ENCODE data around the gene TRMU. TPM values are rescaled to one million over a fixed set of nuclear protein-coding genes. Genes with fewer than 3 reads are reported as not detected.
A peak's percentile ranks its signal among the peaks of the same experiment; 100 is the strongest.

TRMU gene
- 22.1 TPM for polyA plus RNA-seq

GRCh38 chr22:46335201-46336118, at the start of gene TRMU:
Gene TRMU, plus strand, starts transcription at chr22:46335714. Its CDS starts 51 bp downstream, at chr22:46335765.
- H3K4me3 Mint-ChIP-seq: peak within 1 kb of the TSS; percentile 88 to 97 (median 92)
- H3K4me1 Mint-ChIP-seq: peaks cover 16 to 27% (median 18%) of the 10 kb centered on the region in 3 donors
- H3K27ac Mint-ChIP-seq: peak within 1 kb of the TSS; percentile 61 to 95 (median 78)
- H3K27me3 Mint-ChIP-seq: peaks cover 3% of the 10 kb centered on the region
- no peaks in the 10 kb centered on the region for H3K9me3 Mint-ChIP-seq
- peaks cover 9% of the 10 kb centered on the region for H3K36me3 Mint-ChIP-seq

- Mint-ChIP-seq H3K27me3 (no peaks in the 10 kb centered on the region), H3K4me1 (peaks cover 15 to 33% (median 28%) of the 10 kb centered on the region in 3 donors), H3K4me3 (peak overlapping the region in 1 of 4 donors; percentile 28), H3K27ac (no peak overlapping the region), H3K36me3 (peaks cover 2% of the 10 kb centered on the region), H3K9me3 (no peaks in the 10 kb centered on the region)
Measured at GRCh38 chr22:46286006-46286405, 49.5 kb upstream of the TRMU start.

DNA sequence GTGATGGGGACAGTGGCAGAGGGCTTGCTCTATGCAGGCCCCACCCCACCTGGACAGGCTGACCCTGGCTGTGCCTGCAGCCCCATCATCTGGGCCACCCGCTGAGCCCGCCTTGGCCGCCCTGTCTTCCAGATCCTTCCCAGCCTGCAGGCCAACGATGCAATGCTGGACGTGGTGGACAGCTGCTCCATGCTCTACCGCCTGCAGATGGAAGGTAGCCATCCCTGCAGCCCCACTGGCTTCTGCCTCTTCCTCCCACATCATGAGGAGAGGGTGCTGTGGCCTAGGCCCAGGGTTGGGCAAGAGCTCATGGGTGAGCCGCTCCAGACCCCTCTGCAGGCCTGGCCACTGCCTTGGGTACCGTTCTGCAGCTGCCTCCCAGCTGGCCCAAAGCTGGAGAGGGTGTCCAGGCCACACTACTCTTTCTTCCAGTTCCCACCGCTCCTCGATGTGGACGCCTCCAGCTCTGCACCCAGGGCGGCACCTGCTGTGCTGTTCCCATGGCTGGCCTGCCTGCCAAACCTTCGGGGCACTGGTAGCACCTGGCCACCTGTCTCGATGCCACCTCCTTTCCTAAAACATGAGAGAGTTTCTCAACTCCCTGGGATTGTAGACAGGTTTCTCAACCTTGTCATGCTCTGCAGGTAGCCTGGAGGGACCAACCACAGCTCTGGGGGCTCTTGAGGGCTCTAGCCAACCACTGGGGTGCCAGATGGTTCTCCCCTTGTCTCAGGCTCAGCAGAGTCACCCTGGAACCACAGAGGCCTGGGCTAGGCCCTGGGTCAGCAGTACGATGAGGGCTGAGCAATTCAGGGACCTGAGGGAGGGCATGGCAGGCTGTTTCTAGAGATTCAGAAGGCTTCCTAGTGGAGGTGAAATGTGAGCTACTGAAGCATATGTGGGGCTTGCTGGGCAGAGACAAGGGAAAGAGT, 48.3 kb upstream of the TRMU start:
- no peaks in the 10 kb centered on the region for H3K9me3 Mint-ChIP-seq
- no peaks in the 10 kb centered on the region for H3K27me3 Mint-ChIP-seq
- peak overlapping the region; percentile 78 to 95 (median 79) for H3K27ac Mint-ChIP-seq
- peaks cover 15 to 29% (median 23%) of the 10 kb centered on the region in 3 donors for H3K4me1 Mint-ChIP-seq
- H3K4me3 Mint-ChIP-seq: peak overlapping the region; percentile 69 to 90 (median 81)
- peaks cover under 1% of the 10 kb centered on the region for H3K36me3 Mint-ChIP-seq

GRCh38 chr22:46287873-46288751, 47.4 kb upstream of the TRMU start:
- peak overlapping the region; percentile 78 to 95 (median 79) for H3K27ac Mint-ChIP-seq
- peaks cover 15 to 38% (median 31%) of the 10 kb centered on the region in 3 donors for H3K4me1 Mint-ChIP-seq
- no peaks in the 10 kb centered on the region for H3K9me3 Mint-ChIP-seq
- no peaks in the 10 kb centered on the region for H3K27me3 Mint-ChIP-seq
- H3K4me3 Mint-ChIP-seq: peak overlapping the region; percentile 69 to 90 (median 81)
- peaks cover 4% of the 10 kb centered on the region for H3K36me3 Mint-ChIP-seq

- peaks cover 15 to 43% (median 35%) of the 10 kb centered on the region in 3 donors for H3K4me1 Mint-ChIP-seq
- no peaks in the 10 kb centered on the region for H3K9me3 Mint-ChIP-seq
- H3K27me3 Mint-ChIP-seq: no peaks in the 10 kb centered on the region
- peak overlapping the region in 2 of 4 donors; percentile 69 to 90 for H3K4me3 Mint-ChIP-seq
- peaks cover 4% of the 10 kb centered on the region for H3K36me3 Mint-ChIP-seq
- peak overlapping the region in 2 of 3 donors; percentile 79 to 95 for H3K27ac Mint-ChIP-seq
Measured at GRCh38 chr22:46288846-46289243, 46.7 kb upstream of the TRMU start.

DNA sequence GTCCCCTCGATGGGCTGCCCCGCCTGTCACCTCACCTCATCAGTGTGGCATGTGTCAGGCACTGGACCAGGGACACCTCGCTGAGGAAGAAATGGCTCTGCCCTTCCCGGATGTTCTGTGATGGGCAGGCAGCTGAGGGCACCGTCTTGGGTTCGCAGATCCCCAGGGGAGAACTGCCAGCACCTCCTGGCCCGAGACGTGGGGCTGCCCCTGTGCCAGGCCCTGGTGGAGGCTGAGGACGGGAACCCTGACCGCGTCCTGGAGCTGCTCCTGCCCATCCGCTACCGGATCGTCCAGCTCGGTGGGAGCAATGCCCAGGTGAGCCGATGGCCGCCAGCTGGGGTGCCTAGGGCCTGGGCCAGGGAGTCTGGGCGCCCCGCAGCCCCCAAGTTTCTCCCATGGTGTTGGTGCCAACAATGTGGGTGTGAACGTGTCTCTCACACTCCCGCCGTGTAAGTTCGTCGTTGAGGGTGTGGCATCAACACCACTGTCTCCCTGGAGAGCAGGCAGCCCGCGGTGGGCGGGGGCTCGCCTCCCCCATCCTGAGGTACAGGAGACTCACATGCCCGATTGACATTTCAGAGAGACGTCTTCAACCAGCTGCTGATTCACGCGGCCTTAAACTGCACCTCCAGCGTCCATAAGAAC, 46.1 kb upstream of the TRMU start:
- Mint-ChIP-seq H3K27me3 (no peaks in the 10 kb centered on the region), H3K27ac (no peak overlapping the region), H3K36me3 (peaks cover 4% of the 10 kb centered on the region), H3K4me3 (peak overlapping the region in 2 of 4 donors; percentile 27 to 49), H3K4me1 (peaks cover 15 to 42% (median 36%) of the 10 kb centered on the region in 3 donors), H3K9me3 (no peaks in the 10 kb centered on the region)

DNA sequence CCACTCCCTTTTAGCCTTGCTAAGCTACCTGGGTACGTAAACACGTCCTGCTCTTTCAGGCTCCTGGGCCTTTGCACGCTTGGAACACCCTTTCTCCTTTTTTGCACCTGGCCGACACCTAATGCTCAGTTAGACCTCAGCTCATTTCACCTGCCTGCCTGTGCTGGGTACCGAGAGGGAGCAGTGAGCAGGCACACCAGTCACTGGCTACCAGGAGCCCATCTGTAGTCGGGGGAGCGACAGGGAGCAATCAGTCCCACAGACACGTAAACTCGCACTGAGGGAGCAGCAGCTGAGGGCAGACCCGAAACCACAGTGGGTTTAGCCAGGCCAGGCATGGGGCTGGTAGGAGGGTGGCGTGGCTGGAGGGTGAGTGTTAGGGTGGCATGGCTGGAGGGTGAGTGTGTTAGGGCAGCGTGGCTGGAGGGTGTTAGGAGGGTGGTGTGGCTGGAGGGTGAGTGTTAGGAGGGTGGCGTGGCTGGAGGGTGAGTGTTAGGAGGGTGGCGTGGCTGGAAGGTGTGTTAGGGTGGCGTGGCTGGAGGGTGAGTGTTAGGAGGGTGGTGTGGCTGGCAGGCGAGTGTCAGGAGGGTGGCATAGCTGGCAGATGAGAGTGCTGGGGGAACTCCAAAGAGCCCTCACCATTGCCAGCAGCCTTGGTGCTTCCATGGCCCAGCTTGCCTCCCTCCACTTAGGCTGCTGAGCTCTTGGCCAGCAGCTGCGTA, 45.2 kb upstream of the TRMU start:
- Mint-ChIP-seq H3K36me3 (peaks cover 4% of the 10 kb centered on the region), H3K4me1 (peaks cover 20 to 47% (median 40%) of the 10 kb centered on the region in 3 donors), H3K27me3 (no peaks in the 10 kb centered on the region), H3K9me3 (no peaks in the 10 kb centered on the region), H3K27ac (peak overlapping the region in 1 of 3 donors; percentile 59), H3K4me3 (peak overlapping the region in 1 of 4 donors; percentile 45)

DNA sequence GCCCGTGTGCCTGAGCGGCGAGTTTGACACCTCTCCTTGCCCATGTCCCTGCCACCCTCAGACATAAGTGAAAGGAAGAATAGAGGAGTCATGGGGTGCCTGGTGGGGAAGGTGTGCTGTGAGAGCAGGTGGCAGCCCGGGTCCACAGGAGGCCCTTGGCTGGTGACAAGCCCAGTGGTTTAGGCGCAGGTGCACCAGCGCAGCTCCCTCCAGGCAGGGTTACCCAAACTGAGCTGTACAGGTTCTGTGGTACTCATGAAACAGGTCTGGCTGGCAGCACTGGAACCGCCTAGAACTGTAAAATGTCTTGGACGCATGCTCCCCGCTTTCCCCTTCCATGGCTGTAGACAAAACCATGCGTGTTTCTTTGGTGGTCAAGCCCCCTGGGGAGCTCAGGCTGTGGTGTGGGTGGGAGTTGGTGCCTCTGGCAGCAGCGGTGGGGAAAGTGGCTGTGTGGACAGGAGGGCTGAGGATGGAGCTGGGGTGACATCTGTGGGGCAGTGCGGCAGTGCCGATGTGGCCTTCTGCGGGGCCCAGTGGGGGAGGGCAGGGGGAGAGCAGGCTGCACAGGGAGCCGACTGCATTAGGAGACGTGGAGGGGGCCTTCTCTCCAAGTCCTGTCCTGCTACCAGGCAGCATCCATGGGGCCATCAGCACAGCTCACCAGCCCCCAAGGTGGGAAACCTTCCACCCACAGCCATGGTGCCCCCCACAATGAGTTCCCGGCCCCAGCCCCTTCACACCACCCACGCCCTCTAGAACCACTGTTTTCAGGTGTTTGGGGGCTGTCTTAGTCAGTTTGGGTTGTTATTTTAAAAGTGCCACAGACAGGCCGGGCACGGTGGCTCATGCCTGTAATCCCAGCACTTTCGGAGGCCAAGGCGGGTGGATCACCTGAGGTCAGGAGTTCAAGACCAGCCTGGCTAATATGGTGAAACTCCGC, 44.4 kb upstream of the TRMU start:
- H3K27me3 Mint-ChIP-seq: no peaks in the 10 kb centered on the region
- no peak overlapping the region for H3K27ac Mint-ChIP-seq
- H3K4me3 Mint-ChIP-seq: peak overlapping the region in 1 of 4 donors; percentile 45
- peaks cover 21 to 53% (median 42%) of the 10 kb centered on the region in 3 donors for H3K4me1 Mint-ChIP-seq
- no peaks in the 10 kb centered on the region for H3K9me3 Mint-ChIP-seq
- peaks cover 5% of the 10 kb centered on the region for H3K36me3 Mint-ChIP-seq

GRCh38 chr22:46292173-46292572, 43.3 kb upstream of the TRMU start:
- Mint-ChIP-seq H3K27ac (peak overlapping the region in 1 of 3 donors; percentile 73), H3K4me1 (peaks cover 25 to 54% (median 41%) of the 10 kb centered on the region in 3 donors), H3K27me3 (no peaks in the 10 kb centered on the region), H3K9me3 (no peaks in the 10 kb centered on the region), H3K36me3 (peaks cover 9% of the 10 kb centered on the region), H3K4me3 (no peak overlapping the region)

DNA sequence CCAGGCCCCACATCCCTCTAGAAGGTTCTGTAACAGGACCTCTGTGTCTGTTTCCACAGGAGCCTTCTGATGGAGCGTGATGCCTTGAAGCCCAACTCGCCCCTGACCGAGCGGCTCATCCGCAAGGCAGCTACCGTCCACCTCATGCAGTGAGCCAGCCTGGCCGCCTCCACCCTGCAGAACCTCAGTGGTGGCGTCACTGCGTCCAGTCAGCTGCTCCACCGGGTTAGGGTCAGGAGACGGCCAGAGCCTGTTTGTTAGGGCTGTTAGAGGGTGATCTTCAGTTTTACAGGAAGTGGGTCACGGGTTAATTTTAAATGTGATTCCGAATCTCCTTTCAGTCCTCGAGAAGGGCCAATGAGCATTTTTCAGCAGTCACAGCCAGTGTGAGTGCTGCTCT, 42.8 kb upstream of the TRMU start:
- Mint-ChIP-seq H3K4me3 (peak overlapping the region in 1 of 4 donors; percentile 19), H3K4me1 (peaks cover 19 to 52% (median 41%) of the 10 kb centered on the region in 3 donors), H3K27me3 (peaks cover 2% of the 10 kb centered on the region), H3K36me3 (peaks cover 9% of the 10 kb centered on the region), H3K27ac (peak overlapping the region; percentile 53 to 86 (median 73)), H3K9me3 (no peaks in the 10 kb centered on the region)

DNA sequence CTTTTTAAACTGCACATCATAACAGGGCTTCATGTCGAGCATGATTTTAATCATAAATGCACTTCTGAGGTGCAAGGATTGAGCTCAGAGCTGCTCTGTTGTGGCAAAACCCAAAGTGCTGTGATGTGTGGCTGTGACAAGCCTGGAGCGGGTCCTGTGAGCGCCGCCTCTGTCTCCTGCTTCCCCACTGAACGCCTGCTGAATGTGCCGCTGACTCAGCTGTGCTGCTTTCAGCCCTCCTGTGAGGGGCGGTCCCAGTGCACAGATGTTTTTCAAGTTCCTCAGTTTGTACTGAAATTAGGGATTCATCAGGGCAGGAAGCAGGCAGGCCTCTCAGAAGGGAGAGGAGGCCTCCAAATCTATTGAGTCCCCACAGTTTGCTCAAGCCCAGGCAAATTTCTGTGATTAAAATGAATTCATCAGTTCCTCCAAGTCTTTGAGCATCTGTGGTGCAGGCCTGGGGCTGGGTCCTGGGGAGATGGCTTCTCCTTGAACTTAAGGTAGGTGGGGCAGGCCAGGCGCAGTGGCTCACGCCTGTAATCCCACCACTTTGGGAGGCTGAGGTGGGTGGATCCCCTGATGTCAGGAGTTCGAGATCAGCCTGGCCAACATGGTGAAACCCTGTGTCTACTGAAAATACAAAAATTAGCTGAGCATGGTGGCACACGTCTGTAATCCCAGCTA, 41.8 kb upstream of the TRMU start:
- Mint-ChIP-seq H3K27me3 (peaks cover 2% of the 10 kb centered on the region), H3K27ac (peak overlapping the region in 1 of 3 donors; percentile 63), H3K9me3 (no peaks in the 10 kb centered on the region), H3K4me1 (peaks cover 11 to 44% (median 32%) of the 10 kb centered on the region in 3 donors), H3K36me3 (peaks cover 9% of the 10 kb centered on the region), H3K4me3 (peak overlapping the region in 2 of 4 donors; percentile 27 to 62)

GRCh38 chr22:46294784-46295183, 40.7 kb upstream of the TRMU start:
- H3K27ac Mint-ChIP-seq: peak overlapping the region in 1 of 3 donors; percentile 88
- peaks cover 2% of the 10 kb centered on the region for H3K27me3 Mint-ChIP-seq
- H3K4me1 Mint-ChIP-seq: peaks cover 11 to 42% (median 32%) of the 10 kb centered on the region in 3 donors
- H3K36me3 Mint-ChIP-seq: peaks cover 9% of the 10 kb centered on the region
- H3K9me3 Mint-ChIP-seq: no peaks in the 10 kb centered on the region
- peak overlapping the region; percentile 36 to 82 (median 63) for H3K4me3 Mint-ChIP-seq
